EH (cell line): ENCODE results near the gene PUM1.
"Not testable (repeated sequence)": the region's sequence is repeated elsewhere in the genome, so short reads cannot be mapped to it uniquely, and the experiment has no call there.

ENCODE experiments used
- DNase-seq: peaks from one replicate; pipeline ENCODE4 v3.0.0-alpha.2; 2015; ENCODE audit warnings: low read depth

Gene PUM1, protein sequence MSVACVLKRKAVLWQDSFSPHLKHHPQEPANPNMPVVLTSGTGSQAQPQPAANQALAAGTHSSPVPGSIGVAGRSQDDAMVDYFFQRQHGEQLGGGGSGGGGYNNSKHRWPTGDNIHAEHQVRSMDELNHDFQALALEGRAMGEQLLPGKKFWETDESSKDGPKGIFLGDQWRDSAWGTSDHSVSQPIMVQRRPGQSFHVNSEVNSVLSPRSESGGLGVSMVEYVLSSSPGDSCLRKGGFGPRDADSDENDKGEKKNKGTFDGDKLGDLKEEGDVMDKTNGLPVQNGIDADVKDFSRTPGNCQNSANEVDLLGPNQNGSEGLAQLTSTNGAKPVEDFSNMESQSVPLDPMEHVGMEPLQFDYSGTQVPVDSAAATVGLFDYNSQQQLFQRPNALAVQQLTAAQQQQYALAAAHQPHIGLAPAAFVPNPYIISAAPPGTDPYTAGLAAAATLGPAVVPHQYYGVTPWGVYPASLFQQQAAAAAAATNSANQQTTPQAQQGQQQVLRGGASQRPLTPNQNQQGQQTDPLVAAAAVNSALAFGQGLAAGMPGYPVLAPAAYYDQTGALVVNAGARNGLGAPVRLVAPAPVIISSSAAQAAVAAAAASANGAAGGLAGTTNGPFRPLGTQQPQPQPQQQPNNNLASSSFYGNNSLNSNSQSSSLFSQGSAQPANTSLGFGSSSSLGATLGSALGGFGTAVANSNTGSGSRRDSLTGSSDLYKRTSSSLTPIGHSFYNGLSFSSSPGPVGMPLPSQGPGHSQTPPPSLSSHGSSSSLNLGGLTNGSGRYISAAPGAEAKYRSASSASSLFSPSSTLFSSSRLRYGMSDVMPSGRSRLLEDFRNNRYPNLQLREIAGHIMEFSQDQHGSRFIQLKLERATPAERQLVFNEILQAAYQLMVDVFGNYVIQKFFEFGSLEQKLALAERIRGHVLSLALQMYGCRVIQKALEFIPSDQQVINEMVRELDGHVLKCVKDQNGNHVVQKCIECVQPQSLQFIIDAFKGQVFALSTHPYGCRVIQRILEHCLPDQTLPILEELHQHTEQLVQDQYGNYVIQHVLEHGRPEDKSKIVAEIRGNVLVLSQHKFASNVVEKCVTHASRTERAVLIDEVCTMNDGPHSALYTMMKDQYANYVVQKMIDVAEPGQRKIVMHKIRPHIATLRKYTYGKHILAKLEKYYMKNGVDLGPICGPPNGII

DNA sequence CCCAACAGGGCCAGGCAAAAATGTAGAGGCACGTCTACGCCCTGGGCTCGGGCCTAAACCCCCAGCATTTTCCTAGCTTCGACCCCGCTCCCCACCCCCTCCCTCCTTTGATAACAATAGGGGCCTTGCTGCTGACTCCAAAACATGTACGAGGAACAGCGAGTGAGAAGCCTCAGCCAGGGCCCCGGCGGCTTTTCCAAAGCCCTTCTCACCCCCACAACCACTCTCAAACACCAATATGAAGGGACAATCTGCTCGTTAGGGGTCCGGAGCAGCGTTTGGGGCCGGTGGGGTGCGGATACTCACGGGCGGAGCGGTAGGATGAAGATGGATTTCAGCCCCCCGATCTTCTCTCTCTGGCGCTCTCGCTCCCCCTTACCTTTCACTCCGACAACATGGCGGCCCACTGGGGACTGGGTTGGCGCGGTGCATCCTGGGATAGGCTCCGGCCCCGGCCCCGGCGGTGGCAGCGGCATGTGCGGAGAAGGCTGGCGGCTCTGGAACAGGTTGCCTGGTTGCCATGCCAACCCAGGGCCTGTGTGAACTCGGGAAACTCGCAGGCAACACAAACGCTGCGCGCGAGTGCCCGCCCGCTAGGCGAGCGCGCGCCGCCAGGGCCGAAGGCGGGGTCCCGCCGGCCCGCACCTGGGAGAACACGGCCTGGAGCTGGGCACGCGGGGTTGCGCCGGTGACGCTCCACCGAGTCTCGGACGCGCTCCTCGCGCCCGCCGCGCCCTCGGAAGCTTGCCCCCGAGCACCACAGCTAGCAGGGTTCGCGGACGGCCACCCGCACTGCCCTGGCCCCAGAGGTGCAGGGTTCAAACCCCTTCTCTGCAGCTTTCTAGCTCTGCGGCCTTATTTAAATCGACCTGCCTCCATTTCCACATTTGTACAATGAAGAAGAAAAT is at the start of gene PUM1:
TSS of gene PUM1 (minus strand) at position 408 of the 908 bp plus-strand sequence. CDS start 6,151 bp downstream, outside the sequence.
- peak; percentile 98 for DNase-seq

DNA sequence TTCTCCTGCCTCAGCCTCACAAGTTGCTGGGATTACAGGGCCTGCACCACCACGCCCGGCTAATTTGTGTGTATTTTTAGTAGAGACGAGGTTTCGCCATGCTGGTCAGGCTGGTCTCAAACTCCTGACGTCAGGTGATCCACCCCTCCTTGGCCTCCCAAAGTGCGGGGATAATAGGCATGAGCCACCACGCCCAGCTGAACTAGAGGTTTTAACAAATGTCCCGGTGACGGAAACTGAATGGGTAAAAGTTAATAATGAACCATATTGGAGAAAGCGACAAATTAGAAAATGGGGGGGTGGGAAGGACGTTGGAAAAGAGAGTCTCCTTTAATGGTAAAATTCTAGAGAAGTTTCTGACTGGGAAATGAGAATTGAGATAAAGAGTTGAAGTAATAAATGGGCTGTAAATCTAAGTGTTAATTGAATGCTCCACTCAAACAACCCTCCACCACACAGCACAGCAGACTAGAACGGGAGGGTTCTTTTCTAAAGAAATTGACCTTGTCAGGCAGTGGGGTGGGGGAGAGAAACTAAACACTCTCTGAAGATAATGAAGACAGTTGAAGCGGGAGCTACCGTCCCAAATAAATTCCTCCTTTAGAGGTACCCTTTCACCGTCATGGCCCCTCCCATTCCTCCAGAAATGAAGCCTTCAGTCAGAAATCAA is 46.9 kb upstream of the PUM1 start:
- no peak for DNase-seq

DNA sequence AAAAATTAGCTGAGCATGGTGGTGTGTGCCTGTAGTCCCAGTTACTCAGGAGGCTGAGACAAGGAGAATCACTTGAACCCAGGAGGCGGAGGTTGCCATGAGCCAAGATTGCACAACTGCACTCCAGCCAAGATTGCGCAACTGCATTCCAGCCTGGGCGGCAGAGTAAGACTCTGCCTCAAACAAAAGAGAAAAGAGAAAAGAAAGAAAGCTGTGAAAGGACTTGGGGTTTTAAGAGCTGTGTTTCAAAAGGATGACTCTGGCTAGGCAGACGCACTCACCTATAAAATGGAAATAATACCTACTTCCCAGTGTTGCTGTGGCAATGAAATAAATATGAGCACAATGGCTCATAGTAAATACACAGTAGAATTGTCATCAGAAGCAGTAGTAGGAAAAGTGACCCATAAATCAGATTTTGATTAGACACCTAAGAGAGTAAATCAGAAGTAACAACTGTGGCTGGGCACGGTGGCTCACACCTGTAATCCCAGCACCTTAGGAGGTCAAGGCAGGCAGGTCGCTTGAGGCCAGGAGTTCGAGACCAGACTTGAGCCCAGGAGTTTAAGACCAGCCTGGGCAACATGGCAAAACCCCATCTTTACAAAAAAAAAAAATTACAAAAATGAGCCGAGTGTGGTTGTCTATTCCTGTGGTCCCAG is 45.9 kb upstream of the PUM1 start:
- peak; percentile 61 for DNase-seq

DNA sequence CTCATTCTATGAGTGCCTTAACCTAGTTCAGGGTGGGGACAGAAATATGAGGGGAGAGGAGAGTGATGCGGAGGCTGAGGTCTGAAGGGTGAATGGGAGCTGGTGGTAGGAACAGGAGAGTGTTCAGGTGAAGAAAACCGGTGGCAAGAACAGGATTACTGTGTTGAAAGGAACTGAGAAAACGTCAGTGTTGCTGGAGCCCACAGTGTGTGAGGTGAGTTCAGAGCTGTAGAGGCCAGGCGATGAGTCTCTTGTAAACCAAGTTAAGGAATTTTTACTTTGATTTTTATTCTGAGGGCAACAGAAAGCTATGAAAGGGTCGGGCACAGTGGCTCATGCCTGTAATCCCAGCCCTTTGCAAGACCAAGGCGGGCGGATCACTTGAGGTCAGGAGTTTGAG is 45.3 kb upstream of the PUM1 start:
- no peak for DNase-seq

DNA sequence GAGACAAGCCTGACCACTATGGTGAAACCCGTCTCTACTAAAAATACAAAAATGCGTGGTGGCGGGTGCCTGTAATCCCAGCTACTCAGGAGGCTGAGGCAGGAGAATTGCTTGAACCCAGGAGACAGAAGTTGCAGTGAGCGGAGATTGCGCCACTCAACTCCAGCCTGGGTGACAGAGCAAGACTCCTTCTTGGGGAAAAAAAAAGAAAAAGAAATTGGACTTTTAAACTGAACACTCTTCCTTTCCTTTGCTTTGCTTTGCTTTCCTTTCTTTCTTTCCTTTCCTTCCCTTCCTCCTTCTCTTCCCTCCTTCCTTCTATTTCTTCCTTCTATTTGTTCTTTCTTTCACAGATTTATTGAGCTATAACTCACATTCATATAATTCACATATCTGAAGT is 43.3 kb upstream of the PUM1 start:
- DNase-seq = no peak

DNA sequence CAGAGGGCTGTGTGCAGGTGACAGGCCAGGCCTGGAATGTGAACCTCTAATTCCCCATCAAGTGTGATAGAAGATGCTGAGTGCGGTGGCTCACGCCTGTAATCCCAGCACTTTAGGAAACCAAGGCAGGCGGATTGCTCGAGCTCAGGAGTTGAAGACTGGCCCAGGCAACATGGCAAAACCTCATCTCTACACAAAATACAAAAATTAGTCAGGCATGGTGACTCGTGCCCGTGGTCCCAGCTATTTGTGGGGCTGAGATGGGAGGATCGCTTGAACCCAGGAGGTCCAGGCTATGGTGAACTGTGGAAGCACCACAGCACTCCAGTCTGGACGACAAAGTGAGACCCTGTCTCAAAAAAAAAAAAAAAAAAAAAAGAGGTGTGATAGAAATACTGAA is 40.1 kb upstream of the PUM1 start:
- DNase-seq = peak; percentile 39

DNA sequence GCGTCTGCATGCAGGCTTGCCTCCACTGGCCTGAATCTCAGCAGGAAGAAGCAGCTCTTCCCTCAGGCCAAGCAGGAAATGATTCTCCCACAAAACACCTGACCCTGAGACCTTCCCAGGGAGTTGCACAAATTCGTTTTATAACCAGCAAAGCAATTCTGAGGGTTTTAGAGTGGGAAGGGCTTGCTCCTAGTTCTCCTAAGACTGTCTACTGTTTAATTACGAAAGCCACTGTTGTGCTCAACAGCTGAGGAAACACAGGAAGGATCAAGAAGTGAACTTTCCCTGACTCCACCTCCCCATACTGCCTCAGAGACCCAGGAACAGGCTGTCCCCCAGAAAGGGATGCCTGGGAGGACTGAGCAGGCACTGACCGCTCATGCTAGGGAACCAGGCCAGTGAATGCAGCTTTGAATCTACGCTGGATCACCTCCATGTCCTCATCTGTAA is 37.0 kb upstream of the PUM1 start:
- DNase-seq = peak; percentile 94

DNA sequence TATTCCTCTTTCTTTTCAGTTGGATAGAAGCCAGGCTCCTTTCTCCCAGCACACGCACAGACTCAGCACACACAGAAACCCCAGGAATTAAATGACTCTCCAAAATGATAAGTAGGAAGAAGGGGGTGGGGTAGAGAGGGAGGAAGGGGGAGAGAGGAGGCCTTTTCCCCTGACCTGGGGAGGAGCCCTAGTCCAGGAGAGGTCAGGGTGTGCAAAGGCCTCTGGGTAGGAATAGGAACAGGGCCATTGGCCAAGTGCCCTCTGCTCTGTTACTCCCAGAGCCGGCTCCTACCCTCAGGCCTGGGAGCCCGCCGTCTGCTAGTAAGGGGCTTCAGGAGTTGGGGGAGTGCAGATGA is 35.6 kb upstream of the PUM1 start:
- peak; percentile 87 for DNase-seq

DNA sequence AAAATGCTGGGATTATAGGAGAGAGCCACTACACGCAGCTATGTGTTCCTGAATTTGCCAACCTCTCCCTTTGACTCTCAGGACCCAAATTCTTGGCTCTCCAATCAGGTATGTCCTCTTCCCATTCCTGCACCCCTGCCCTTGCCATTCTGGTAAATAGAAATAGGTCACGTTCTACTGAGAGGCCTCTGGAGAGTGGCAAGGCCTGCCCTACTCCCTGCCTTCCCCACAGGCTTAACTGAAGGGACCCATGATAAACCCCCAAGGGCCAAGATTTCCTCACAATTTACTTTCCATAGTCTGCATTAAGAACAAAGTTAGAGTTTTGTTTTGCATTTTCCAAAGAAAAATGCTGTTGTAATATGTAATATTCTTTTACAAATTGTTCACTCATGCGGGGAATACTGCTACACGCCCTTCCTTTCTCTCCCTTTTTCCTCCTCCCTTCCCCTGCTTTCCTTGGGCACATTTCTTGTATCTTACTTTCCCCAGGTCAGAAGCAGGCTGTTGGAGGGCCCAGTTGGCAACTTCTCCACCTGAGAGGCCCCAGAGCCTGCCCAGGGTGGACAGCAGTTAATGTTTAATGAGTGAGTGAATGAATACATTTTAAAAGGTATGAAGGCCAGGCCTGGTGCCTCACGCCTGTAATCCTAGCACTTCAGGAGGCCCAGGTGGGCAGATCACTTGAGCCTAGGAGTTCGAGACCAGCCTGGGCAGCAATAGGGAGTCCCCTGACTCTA is 33.9 kb upstream of the PUM1 start:
- DNase-seq = no peak

DNA sequence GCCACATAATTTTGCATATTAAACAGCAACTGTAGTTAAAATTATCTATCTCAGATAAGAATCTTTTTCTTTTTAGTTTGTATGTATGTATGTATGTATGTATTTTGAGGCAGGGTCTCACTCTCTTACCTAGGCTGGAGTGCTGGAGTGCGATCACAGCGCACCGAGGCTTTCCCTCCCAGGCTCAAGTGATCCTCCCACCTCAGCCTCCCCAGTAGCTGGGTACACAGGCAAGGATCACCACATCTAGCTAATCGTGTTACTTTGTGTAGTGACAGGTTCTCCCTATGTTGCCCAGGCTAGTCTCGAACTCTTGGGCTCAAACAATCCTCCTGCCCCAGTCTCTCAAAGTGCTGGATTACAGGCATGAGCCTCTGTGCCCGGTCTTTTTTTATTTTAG is 30.5 kb upstream of the PUM1 start:
- no peak for DNase-seq

DNA sequence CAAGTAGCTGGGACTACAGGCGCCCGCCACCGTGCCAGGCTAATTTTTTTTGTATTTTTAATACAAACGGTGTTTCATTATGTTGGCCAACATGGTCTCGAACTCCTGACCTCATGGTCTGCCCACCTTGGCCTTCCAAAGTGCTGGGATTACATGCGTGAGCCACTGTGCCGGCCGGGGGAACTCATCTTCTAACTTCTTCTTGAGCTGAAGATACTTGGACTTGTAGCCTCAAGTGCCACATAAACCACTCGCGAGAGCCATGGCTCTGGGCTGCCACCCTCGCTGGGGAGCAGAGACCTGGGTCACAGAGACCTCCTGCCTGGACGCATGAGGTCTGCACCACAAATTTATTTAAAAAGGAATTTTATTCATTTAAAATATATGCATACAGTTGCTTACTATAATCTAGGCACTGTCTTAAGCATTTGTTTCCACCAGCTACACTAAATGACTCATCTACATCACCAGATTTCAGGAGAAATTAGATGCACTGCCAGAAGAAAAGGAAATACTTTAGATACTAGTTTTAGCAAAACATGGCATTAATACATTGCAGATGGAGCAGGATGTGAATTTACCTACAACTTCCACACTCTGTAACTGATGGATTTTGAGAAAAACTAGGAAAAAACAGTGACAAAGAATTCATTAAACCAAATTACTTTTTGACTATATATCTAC is 29.9 kb upstream of the PUM1 start:
- DNase-seq = peak; percentile 85

DNA sequence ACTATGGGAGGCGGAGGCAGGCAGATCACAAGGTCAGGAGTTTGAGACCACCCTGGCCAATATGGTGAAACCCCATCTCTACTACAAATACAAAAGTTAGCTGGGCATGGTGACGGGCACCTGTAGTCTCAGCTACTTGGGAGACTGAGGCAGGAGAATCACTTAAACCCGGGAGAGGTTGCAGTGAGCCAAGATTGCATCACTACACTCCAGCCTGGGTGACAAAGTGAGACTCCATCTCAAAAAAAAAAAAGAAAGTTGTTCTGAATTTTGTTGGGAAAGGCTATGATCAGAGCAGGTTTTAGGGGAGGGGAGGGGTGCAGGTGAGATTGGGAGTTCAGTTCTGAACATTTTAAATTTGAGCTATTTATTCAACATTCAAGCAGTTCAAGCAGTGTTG is 22.6 kb upstream of the PUM1 start:
- not testable (repeated sequence) for DNase-seq

DNA sequence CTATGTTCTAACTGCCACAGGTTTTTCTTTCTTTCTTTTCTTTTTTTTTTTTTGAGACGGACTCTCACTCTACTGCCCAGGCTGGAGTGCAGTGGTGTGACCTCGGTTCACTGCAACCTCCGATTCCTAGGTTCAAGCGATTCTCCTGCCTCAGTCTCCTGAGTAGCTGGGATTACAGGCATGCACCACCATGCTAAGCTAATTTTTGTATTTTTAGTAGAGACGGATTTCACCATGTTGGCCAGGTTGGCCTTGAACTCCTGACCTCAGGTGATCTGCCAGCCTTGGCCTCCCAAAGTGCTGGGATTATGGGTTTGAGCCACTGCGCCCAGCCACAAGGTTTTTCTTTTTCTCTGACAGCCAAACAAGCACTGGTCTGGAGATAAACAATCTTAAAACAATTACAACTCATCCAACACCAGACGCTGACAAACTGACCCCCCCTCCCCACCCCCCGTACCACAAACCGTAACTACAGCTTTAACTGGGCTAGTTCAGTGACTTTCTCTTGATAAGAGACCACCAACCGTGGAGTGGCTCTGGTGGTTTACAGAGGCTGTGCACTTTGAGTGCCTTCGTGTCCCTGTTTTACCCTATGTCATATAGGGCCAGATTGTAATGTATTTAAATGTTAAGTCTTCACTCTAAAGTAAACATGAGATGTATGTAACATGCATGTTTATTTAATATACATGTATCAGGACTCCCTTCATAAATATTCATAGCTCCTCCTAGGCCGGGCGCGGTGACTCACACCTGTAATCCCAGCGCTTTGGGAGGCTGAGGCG is 19.5 kb upstream of the PUM1 start:
- no peak for DNase-seq

DNA sequence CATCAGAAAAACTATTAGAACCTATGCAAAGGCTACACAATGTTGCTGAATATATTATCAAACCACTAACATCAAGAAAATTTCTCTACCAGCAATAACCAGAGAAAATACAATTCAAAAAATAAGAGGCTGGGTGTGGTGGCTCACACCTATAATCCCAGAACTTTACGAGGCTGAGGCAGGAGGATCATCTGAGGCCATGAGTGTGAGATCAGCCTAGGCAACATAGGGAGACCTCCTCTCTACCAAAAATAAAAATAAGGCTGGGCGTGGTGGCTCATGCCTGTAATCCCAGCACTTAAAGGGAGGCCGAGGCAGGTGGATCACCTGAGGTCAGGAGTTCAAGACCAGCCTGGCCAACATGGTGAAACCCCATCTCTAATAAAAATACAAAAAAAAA is 16.9 kb upstream of the PUM1 start:
- no peak for DNase-seq

DNA sequence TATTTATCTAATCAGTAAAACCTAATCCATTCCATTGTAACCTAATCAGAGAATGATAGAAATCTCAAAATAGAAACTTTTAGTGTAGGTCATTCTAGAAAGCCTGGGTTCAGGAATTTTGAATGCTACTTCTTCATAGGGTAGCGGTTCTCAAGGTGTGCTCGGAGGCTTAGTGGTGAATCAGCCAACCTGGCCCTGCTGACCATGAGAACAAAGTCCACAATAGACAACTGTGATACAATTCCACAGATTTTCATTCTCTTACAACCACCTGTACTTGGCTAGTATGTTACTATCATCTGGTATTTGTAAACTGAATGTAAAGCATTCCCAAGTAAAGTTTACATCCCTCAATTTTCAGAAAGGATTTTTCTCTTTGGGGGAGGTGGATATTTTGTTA is 7.5 kb upstream of the PUM1 start:
- DNase-seq = no peak

DNA sequence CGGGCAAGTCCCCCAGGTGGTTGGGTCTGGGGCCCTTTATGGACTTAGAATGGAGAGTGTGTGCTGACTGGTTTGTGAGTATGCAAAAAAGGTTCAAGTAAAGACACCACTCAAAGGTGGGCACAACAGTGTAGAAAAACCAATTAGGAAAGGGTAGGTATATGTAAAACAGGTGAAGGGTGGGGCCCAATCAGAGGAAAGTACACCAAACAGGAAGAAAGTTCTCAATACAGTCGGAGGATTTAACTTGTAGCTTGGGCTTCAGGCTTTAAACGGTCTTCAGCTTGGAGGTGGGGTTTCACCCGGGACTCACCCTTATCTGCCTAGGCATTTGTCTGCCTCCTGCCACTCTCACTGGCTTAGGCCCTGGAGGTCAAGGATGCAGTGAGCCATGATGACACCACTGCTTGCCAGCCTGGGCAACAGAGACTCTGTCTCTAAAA is 6.8 kb upstream of the PUM1 start:
- DNase-seq = no peak

DNA sequence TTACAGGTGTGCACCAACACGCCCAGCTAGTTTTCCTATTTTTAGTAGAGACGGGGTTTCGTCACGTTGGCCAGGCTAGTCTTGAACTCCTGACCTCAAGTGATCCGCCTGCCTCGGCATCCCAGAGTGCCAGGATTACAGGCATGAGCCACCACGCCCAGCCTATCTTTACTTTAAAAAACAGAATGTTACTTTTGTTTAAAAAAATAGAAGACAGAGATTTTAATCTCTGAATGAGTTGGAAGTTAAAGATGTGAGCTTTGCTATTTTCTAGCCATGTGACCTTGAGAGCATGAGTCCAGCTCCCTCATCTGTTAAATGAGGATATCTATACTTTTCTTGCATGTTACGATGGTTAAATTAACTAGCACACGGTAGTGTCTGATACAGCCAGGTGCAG is 3.9 kb upstream of the PUM1 start:
- DNase-seq = no peak

DNA sequence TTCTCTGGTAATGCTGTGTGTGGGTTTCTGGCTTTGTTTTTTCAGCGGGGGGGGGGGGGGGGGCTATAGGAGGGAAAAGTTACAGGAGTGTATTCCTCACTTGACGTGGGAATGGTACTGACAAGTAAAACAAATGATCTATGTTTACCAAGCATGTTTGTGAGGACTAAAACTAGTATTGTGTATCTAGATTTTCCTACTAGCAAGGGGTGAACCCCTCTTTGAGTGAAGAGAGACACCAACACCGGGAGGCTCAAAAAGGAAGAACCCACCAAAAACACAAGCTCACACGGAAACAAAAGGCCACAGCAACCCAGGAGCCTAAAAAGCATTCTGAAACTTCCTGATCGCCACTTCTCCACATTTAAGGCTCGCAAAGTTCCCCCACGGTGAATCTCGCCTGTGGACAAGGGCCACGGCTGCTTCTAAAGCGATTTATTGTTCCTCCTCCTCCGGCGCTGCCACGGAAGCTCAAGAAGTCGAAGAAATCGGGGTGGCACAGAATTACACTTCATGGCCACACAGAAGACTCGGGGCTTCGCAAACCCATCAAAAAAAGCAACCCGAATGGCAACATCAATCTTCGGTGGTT is 703 bp downstream of the PUM1 start:
- DNase-seq = peak; percentile 50
